Smooth muscle cell (in vitro differentiated cells): ENCODE measurements around the gene GPR35. TPM values are rescaled to one million over a fixed set of nuclear protein-coding genes. Genes with fewer than 3 reads are reported as not detected.

Experiments used
- DNase-seq: peaks from one replicate; lab custom pipeline; 2025; ENCODE audit not compliant: unreplicated experiment; lab: John Stamatoyannopoulos, UW
- H2AFZ ChIP-seq: fragments of 200-600 bp; sonication (generic); 2 replicates; pipeline ENCODE4 v1.6.0; 2016; ENCODE audit warnings: antibody characterized with exemption, low read depth, mild to moderate bottlenecking
- H3F3A ChIP-seq: fragments of 200-600 bp; sonication (generic); 2 replicates; pipeline ENCODE4 v1.6.0; 2017; ENCODE audit warnings: antibody characterized with exemption, low read depth
- H3K27ac ChIP-seq: fragments of 200-600 bp; sonication (generic); 2 replicates; pipeline ENCODE4 v1.5.1; 2016; ENCODE audit warnings: low read depth, mild to moderate bottlenecking
- H3K27me3 ChIP-seq: fragments of 200-600 bp; sonication (generic); 2 replicates; pipeline ENCODE4 v1.6.1; 2016; ENCODE audit warnings: low read depth, mild to moderate bottlenecking
- H3K36me3 ChIP-seq: fragments of 200-600 bp; sonication (generic); 2 replicates; pipeline ENCODE4 v1.5.1; 2016; ENCODE audit warnings: low read depth
- H3K4me1 ChIP-seq: fragments of 200-600 bp; sonication (generic); 2 replicates; pipeline ENCODE4 v1.5.1; 2016; ENCODE audit warnings: low read depth
- H3K4me2 ChIP-seq: fragments of 200-600 bp; sonication (generic); 2 replicates; pipeline ENCODE4 v1.6.0; 2016; ENCODE audit warnings: mild to moderate bottlenecking
- H3K4me3 ChIP-seq: fragments of 200-600 bp; sonication (generic); 2 replicates; pipeline ENCODE4 v1.5.1; 2016; ENCODE audit warnings: mild to moderate bottlenecking
- H3K79me2 ChIP-seq: fragments of 200-600 bp; sonication (generic); 2 replicates; pipeline ENCODE4 v1.6.0; 2016; ENCODE audit warnings: low read depth, mild to moderate bottlenecking
- H3K9ac ChIP-seq: fragments of 200-600 bp; sonication (generic); 2 replicates; pipeline ENCODE4 v1.6.0; 2016; ENCODE audit warnings: low read depth
- H3K9me3 ChIP-seq: fragments of 200-600 bp; sonication (generic); replicated peaks from 2 replicates; pipeline ENCODE4 v1.5.1; 2016; ENCODE audit warnings: low read depth
- H4K20me1 ChIP-seq: fragments of 200-600 bp; sonication (generic); 2 replicates; pipeline ENCODE4 v1.6.0; 2016; ENCODE audit warnings: low read depth
- WGBS: methylation state at CpG from one replicate; pipeline ENCODE4 v1.1.7; 2016; ENCODE audit warnings: low lambda C conversion rate; 5-methylcytosine and 5-hydroxymethylcytosine counted together
- polyA plus RNA-seq: library from polyadenylated mRNA; unstranded; fragments of >200 nt; fragmentation: Nextera tagmentation; extraction: Ambion mirVana; gene quantifications from 2 replicates; pipeline ENCODE4 v1.2.1, GENCODE V29; 2016
- total RNA-seq: library from RNA; depleted of rRNA; stranded (reverse); fragments of >200 nt; gene quantifications from 2 replicates; pipeline ENCODE4 v1.2.3, GENCODE V29; 2014
- TF ChIP-seq, protein P1 (sequence below): fragments of 200-600 bp; sonication (generic); IDR thresholded peaks from 2 replicates; pipeline ENCODE4 v1.5.1; 2017; ENCODE audit warnings: borderline replicate concordance, mild to moderate bottlenecking, antibody characterized with exemption; ENCODE audit not compliant: insufficient read depth, poor library complexity, severe bottlenecking

The GPR35 gene
- total and polyA plus RNA-seq, 2 experiments from 2014 or later = 1.3 to 2.1 TPM

DNA sequence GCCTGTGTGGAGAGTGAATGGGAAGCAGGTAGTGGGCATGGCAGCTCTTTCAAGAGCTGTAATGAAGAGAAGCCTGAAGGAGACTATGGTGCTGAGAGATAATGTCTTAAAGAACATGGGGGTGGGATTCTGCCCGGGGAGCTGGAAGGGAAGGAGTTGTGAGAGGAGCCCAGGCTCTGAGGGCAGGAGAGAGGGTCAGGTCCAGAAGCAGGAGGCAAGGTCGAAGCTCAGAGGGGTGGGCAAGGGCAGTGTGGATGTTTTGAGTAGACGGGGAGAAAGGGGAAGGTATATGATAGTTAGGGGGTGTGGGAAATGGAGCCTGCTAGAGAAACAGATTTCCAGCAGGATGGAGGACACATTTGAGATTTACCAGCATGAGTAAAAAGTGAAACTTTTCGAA, 36.6 kb upstream of the GPR35 start:
- no peak overlapping the region for H3K27ac ChIP-seq
- no peak overlapping the region for H3K9ac ChIP-seq
- no peaks in the 10 kb centered on the region for H3K36me3 ChIP-seq
- H3K79me2 ChIP-seq = peaks cover 56% of the 10 kb centered on the region
- no peak overlapping the region for H2AFZ ChIP-seq
- H3K27me3 ChIP-seq = no peaks in the 10 kb centered on the region
- H3K4me3 ChIP-seq = no peak overlapping the region
- H3K4me1 ChIP-seq = peaks cover 23% of the 10 kb centered on the region
- TF ChIP-seq, protein P1, sequence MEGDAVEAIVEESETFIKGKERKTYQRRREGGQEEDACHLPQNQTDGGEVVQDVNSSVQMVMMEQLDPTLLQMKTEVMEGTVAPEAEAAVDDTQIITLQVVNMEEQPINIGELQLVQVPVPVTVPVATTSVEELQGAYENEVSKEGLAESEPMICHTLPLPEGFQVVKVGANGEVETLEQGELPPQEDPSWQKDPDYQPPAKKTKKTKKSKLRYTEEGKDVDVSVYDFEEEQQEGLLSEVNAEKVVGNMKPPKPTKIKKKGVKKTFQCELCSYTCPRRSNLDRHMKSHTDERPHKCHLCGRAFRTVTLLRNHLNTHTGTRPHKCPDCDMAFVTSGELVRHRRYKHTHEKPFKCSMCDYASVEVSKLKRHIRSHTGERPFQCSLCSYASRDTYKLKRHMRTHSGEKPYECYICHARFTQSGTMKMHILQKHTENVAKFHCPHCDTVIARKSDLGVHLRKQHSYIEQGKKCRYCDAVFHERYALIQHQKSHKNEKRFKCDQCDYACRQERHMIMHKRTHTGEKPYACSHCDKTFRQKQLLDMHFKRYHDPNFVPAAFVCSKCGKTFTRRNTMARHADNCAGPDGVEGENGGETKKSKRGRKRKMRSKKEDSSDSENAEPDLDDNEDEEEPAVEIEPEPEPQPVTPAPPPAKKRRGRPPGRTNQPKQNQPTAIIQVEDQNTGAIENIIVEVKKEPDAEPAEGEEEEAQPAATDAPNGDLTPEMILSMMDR = no peak
- 83% methylated on average over 4 of the region's 4 CpGs for WGBS
- no peak overlapping the region for H3K4me2 ChIP-seq
- no peak for DNase-seq
- H4K20me1 ChIP-seq = peaks cover 48% of the 10 kb centered on the region
- no peaks in the 10 kb centered on the region for H3K9me3 ChIP-seq
- H3F3A ChIP-seq = no peaks in the 10 kb centered on the region

DNA sequence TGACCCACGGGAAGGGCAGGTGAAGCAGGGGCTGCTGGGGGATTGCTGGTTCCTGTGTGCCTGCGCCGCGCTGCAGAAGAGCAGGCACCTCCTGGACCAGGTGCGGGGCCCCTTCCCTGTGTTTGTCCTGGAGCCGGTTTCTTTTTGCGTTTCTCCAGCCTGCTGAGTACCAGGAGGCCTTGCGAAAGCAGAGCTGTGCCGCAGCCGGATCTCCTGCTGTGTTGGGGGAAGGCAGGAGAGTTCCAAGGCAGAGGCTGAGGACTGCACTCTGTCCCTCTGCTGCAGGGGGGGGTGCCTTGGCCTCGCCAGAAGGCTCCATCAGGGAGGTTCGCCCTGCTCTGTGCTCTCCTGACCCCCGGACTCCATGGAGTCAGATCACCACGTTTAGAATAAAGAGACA, 35.9 kb upstream of the GPR35 start:
- Histone ChIP-seq H3K79me2 (peaks cover 49% of the 10 kb centered on the region), H3K9me3 (no peaks in the 10 kb centered on the region), H3K4me3 (no peak overlapping the region), H3K4me2 (no peak overlapping the region), H3K4me1 (peaks cover 23% of the 10 kb centered on the region), H2AFZ (no peak overlapping the region), H4K20me1 (peaks cover 52% of the 10 kb centered on the region), H3K36me3 (no peaks in the 10 kb centered on the region), H3K9ac (no peak overlapping the region), H3F3A (no peaks in the 10 kb centered on the region), H3K27ac (no peak overlapping the region), H3K27me3 (no peaks in the 10 kb centered on the region)
- TF ChIP-seq, protein P1 = no peak
- 92% methylated on average over 14 of the region's 14 CpGs for WGBS
- DNase-seq = no peak

DNA sequence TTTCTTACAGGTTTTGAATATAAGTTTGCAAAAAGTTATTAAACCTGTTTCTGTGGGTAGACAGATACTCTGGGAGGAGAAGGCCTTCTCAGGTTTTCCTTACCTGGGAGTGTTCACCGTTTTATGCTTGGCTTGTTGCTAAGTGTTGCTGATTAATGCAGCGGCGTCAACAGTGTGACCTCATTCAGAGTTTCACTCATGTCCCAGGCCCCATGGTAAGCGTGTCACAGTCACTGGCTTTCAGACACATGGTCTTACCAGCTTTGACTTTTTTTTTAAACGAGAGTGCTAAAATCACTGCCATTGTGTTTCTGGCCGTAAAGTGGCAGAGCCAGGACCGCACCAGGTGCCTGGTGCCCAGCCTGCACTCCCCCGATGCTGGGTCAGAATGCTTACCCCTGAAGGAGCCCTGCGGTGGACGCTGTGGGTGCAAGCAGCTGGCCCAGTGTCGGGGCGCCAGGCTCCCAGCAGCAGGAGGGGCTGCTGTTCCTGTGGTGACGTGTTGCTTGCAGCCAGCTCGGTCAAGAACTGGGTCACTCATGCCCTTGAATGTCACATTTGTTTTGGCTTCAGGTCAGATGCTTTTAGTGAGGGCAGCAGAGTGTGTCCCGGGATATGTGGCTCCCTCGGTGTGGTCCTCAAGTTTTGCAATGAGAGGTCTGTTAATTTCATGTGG, 35.3 kb upstream of the GPR35 start:
- Histone ChIP-seq H4K20me1 (peaks cover 51% of the 10 kb centered on the region), H3K79me2 (peaks cover 43% of the 10 kb centered on the region), H3K4me3 (no peak overlapping the region), H3K4me1 (peaks cover 19% of the 10 kb centered on the region), H3K9me3 (no peaks in the 10 kb centered on the region), H3K27ac (no peak overlapping the region), H3F3A (no peaks in the 10 kb centered on the region), H2AFZ (no peak overlapping the region), H3K36me3 (no peaks in the 10 kb centered on the region), H3K27me3 (no peaks in the 10 kb centered on the region), H3K4me2 (no peak overlapping the region), H3K9ac (no peak overlapping the region)
- TF ChIP-seq, protein P1 = no peak
- DNase-seq = no peak
- 94% methylated on average over 16 of the region's 16 CpGs for WGBS

DNA sequence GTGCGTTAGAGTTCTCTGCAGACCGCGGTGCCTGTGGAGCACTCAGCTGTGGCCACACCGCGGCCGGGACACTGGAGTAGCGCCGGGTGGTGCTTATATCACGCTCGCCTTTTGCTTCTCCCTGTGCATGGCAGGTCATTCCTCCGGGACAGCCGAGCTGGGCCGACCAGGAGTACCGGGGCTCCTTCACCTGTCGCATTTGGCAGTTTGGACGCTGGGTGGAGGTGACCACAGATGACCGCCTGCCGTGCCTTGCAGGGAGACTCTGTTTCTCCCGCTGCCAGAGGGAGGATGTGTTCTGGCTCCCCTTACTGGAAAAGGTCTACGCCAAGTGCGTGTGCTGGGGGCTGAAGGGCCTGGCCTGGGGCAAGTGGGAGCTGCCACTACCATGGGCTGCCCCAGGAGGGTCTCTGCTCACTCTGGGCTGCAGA, 34.6 kb upstream of the GPR35 start:
- TF ChIP-seq, protein P1 = no peak
- no peak overlapping the region for H3K4me3 ChIP-seq
- no peaks in the 10 kb centered on the region for H3K27me3 ChIP-seq
- no peak overlapping the region for H2AFZ ChIP-seq
- H4K20me1 ChIP-seq = peaks cover 55% of the 10 kb centered on the region
- no peak overlapping the region for H3K27ac ChIP-seq
- H3K36me3 ChIP-seq = no peaks in the 10 kb centered on the region
- H3K4me1 ChIP-seq = peaks cover 12% of the 10 kb centered on the region
- H3K9ac ChIP-seq = no peak overlapping the region
- WGBS = 98% methylated on average over 21 of the region's 21 CpGs
- no peaks in the 10 kb centered on the region for H3K9me3 ChIP-seq
- H3F3A ChIP-seq = no peaks in the 10 kb centered on the region
- peaks cover 36% of the 10 kb centered on the region for H3K79me2 ChIP-seq
- no peak for DNase-seq
- no peak overlapping the region for H3K4me2 ChIP-seq
